Measurements from ENCODE around the gene LARP6. TPM values are rescaled to one million over a fixed set of nuclear protein-coding genes. Genes with fewer than 3 reads are reported as not detected.

The LARP6 gene
- total and polyA plus RNA-seq, 8 donors = 7.7 to 17.8 (median 13.8) TPM

GRCh38 chr15:70794596-70795310 lies 59.2 kb downstream of the LARP6 start:
- no peak for ATAC-seq
- H3K27me3 ChIP-seq = peaks cover 6 to 89% of the 10 kb centered on the region in 2 donors

DNA sequence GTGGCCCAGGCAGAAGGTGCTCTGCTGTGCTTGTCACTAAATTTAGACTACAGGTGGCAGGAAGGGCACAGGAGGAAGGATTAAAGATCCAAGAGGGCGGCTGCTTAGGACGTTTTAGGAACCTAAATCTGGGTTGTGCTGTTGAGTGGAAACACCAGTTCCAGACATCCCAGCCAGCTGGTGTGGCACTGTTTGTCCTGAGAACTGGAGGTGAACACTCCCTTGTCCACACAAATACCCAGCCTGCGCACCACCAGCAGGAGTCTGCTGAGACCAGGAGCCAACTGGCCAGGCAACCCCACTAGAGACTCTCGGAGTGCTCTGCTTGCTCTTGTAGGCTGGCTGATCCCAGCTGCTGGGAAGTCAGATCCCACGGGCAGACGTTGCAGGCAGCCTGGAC lies 60.3 kb downstream of the LARP6 start:
- intact Hi-C loops (cut with DNase I) = no loop called here

More at GRCh38 chr15:70794596-70795310, 59.2 kb downstream of the LARP6 start:
- peaks cover 0 to 4% of the 10 kb centered on the region in 2 donors for H3K4me1 ChIP-seq
- no peak overlapping the region for H3K4me3 ChIP-seq
- no peaks in the 10 kb centered on the region for H3K9me3 ChIP-seq
- H3K27ac ChIP-seq = peak overlapping the region; percentile 48 to 80
- no peaks in the 10 kb centered on the region for H3K36me3 ChIP-seq
- intact Hi-C loops (cut with DNase I) = no loop called here
- DNase-seq = no peak
- TF ChIP-seq, protein P1, sequence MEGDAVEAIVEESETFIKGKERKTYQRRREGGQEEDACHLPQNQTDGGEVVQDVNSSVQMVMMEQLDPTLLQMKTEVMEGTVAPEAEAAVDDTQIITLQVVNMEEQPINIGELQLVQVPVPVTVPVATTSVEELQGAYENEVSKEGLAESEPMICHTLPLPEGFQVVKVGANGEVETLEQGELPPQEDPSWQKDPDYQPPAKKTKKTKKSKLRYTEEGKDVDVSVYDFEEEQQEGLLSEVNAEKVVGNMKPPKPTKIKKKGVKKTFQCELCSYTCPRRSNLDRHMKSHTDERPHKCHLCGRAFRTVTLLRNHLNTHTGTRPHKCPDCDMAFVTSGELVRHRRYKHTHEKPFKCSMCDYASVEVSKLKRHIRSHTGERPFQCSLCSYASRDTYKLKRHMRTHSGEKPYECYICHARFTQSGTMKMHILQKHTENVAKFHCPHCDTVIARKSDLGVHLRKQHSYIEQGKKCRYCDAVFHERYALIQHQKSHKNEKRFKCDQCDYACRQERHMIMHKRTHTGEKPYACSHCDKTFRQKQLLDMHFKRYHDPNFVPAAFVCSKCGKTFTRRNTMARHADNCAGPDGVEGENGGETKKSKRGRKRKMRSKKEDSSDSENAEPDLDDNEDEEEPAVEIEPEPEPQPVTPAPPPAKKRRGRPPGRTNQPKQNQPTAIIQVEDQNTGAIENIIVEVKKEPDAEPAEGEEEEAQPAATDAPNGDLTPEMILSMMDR (IDR thresholded peaks at IDR 0.05) = no peak

GRCh38 chr15:70792171-70792573 lies 61.8 kb downstream of the LARP6 start:
- ATAC-seq (no peak), DNase-seq (no peak)
- Histone ChIP-seq H3K27ac (no peak overlapping the region), H3K9me3 (no peaks in the 10 kb centered on the region), H3K4me1 (no peaks in the 10 kb centered on the region), H3K4me3 (no peak overlapping the region), H3K36me3 (no peaks in the 10 kb centered on the region), H3K27me3 (peaks cover 0 to 93% of the 10 kb centered on the region in 2 donors)
- TF ChIP-seq, protein P1 (IDR thresholded peaks at IDR 0.05) = no peak
- intact Hi-C loops (cut with DNase I) = no loop called here

More for the DNA sequence above, 60.3 kb downstream of the LARP6 start:
- ATAC-seq (no peak), DNase-seq (no peak)
- TF ChIP-seq, protein P1 (IDR thresholded peaks at IDR 0.05) = no peak
- H3K36me3 ChIP-seq = no peaks in the 10 kb centered on the region
- peaks cover 6 to 95% of the 10 kb centered on the region in 2 donors for H3K27me3 ChIP-seq
- no peak overlapping the region for H3K27ac ChIP-seq
- H3K4me3 ChIP-seq = no peak overlapping the region
- H3K9me3 ChIP-seq = no peaks in the 10 kb centered on the region
- H3K4me1 ChIP-seq = no peaks in the 10 kb centered on the region

DNA sequence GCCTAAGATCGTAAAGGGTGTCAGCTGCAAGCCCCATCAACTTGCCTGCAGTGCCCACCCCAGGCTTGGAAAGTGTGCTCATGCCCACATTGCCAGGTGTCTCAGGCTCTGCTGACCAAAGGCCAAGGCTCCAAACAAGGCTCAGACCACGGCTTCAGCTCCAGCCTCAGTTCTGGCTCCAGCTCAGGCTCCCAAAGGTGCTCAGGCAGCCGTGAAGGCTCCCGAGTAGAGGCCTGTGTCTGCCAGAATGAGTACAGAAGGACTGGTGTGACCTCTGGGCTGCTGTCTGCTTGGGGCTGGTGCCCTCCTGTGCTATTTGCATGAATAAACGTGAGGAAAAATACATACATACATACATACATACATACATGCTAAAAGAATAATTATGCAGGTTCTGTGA lies 62.7 kb downstream of the LARP6 start:
- Histone ChIP-seq H3K4me1 (no peaks in the 10 kb centered on the region), H3K27ac (no peak overlapping the region), H3K4me3 (no peak overlapping the region), H3K36me3 (no peaks in the 10 kb centered on the region), H3K27me3 (peaks cover 0 to 87% of the 10 kb centered on the region in 2 donors), H3K9me3 (no peaks in the 10 kb centered on the region)
- no peak for DNase-seq
- no peak for ATAC-seq
- TF ChIP-seq, protein P1 (IDR thresholded peaks at IDR 0.05) = no peak
- intact Hi-C loops (cut with DNase I) = no loop called here

DNA sequence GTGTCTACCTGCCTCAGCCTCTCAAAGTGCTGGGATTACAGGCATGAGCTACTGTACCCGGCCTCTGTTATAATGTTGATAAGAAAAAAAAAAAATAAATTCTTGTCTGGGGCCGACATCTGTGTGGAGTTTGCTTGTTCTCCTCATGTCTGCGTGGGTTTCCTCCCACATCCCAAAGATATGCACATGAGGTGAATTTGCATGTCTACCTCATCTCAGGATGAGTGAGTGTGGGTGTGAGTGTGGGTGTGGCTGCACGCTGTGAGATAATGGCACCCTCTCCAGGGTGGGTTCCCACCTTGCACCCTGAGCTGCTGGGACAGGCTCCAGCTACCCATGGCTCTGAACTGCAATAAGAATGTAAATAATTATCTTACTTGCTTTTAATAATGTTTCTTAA lies 64.7 kb downstream of the LARP6 start:
- Histone ChIP-seq H3K4me1 (no peaks in the 10 kb centered on the region), H3K27ac (no peak overlapping the region), H3K36me3 (no peaks in the 10 kb centered on the region), H3K27me3 (peaks cover 0 to 75% of the 10 kb centered on the region in 2 donors), H3K9me3 (no peaks in the 10 kb centered on the region), H3K4me3 (no peak overlapping the region)
- no peak for DNase-seq
- no peak for ATAC-seq
- intact Hi-C loops (cut with DNase I) = no loop called here
- TF ChIP-seq, protein P1 (IDR thresholded peaks at IDR 0.05) = no peak
